GM18873 (cell line): ENCODE results near the gene SLC39A1.
A peak's percentile ranks its signal among the peaks of the same experiment; 100 is the strongest.

ENCODE experiments used
- ATAC-seq: cut with Tn5 transposase; IDR thresholded peaks from one replicate; pipeline ENCODE4 v1.9.1; 2021; ENCODE audit warnings: mild to moderate bottlenecking, moderate library complexity, moderate number of reproducible peaks; ENCODE audit not compliant: unreplicated experiment, low FRiP score

SLC39A1 gene

DNA sequence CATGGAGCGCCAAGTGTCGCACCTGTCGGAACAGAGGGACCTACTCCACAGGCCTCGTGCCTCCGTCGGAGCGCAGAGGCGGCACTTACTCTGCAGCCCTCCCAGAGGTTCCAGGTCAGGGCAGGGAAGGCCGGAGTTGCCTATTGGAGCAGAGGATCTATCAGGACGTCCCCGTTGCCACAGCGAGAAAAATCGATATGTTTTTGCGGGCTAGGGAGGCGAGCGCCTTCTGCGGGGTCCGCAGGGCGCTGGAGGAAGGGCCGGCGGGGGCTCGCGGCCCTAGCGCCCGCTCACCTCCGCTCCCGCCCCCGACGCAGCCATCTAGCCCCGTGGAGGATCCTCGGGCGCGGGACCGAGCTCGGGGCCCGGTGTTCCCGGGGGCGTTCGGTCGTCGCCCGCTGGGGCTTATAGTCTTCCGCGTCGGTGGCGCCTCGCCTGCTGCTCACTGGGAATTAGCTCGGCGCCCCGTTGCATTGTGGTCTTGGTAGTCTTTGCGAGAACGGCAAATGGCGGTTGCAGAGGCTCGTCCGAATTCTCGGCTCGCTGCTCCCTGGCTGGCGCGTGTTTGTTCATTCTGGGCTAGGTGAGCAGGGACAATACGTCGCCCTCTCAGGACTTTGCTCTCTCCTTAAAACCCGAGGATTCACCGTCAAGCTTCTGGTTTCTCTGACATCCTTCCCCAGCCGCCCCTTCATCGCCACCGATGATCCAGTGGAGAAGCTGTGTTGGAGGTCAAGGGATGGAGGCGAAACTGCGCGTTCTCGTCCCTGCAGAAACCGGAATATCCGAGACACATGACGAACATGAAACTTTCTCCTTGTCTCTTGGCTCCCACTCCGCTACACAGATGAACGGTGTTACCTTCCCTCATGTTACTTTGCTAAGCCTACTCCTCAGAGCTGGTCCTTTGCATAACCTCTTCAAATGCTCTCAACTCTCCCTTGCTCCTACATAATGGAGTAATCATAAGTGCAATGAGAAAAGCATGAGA, 14.2 kb upstream of the SLC39A1 start, which contains the start of gene JTB:
TSS of gene JTB (minus strand) at position 425 of the 991 bp plus-strand sequence. CDS start at position 3, 422 bp downstream.
- no peak for ATAC-seq

DNA sequence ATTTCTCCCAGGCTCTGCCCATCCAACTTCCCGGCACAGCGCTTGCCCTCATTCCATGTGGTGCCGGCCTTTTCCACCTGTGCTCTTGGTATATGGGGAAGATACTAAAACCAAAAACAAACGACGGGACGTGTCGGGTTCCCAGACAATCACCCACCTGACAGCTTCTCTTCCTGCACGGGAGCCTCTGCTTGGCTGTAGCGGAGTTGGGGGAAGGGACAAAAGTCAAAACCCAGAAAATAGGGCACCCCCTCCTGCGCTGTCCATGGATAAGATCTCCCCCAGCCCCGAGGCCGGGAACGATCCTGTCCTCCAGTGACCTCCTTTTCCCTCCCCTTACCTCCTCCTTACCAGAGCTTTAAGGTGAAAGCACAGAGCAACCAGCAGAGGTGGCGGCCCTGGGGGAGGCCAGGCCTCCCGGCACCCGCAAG, 13.5 kb upstream of the SLC39A1 start:
- no peak for ATAC-seq

DNA sequence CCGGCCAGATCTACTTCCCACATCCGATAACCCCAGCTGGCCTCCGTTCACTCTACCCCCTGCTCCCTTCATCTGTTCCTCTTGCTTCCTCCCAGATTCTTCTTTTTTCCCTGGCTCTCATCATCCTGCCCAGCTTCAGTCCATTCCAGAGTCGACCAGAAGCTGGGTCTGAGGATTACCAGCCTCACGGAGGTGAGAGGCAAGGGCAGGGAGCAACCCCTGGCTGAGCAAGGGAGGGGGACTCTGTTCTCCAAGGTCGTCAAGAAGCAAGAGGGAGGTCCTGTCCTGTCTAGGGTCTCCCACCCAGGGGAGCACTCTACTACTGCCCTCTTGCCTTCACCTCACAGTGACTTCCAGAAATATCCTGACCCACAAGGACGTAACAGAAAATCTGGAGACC, 10.2 kb upstream of the SLC39A1 start:
- no peak for ATAC-seq

DNA sequence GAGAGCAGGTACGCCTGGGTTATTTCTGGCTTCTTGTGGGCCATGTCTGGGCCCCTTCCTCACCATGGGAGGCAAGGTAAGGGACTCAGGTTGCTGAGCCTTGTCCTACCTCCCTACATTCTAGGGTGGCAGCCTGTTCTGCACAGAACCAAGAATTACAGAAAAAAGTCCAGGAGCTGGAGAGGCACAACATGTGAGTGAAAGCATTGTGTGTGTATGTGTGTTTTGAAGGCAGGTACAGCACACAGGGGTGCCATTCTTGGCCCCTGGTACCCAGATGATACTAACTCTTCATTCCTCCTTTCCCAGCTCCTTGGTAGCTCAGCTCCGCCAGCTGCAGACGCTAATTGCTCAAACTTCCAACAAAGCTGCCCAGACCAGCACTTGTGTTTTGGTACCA, 9.7 kb upstream of the SLC39A1 start:
- ATAC-seq = no peak

DNA sequence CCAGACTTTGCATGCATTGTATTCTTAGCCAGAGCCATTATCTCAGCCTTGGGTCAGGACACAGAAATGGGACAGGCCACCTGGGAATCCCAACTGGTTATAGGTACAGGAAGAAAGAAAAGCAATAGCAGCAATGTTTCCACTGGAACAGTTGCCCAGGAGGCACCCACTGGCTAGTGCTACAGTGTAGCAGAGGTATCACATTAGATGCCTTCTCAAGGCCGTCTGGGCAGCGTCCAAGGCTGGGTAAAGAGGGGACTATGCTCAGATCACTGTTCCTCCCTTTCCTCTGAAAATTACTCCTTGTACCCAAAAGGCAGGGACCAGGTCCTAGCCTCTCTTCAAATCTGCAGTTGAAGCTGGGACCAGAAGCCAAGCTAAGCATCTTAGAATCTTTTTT, 7.0 kb upstream of the SLC39A1 start:
- ATAC-seq = no peak

DNA sequence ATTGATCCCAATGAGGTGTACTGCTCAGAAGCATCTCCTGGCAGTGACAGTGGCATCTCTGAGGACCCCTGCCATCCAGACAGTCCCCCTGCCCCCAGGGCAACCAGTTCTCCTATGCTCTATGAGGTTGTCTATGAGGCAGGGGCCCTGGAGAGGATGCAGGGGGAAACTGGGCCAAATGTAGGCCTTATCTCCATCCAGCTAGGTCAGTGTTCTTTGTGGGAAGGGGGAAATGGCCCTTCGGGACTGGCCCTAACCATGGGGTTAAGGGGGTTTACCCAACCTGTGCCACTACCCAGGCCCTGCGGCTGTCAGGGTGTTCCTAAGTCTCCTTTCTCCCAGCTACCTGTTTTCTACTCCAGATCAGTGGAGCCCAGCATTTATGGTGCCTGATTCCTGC, 5.6 kb upstream of the SLC39A1 start:
- no peak for ATAC-seq

DNA sequence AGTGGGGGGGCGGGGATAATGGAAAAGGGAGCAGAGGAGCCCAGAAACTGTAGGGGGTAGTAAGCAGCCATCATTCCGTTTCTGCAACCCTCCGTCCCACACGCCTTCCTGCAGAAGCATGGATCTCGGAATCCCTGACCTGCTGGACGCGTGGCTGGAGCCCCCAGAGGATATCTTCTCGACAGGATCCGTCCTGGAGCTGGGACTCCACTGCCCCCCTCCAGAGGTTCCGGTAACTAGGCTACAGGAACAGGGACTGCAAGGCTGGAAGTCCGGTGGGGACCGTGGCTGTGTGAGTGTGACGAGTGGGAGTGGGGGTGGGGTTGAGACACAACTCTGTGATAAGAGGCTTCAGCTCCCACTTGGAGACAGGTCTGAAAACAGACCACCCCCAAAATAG, 5.1 kb upstream of the SLC39A1 start:
- no peak for ATAC-seq

DNA sequence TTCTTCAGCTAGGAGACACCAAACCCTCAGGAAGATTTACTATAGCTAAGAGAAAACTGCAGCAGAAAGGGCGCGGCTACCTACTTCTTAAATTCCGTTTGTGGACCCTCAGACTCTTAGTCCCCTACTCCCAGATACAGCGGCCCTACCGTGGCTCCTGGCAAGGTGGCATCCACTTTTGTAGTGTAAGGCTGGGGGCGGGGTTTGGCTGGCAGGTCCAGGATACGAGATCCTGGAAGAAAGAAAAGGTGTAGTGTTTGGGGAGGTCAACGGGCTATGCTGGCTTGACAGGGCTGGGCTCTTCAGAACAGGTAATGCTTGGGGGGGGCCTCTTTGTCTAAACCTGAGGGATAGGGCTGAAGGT, 4.6 kb upstream of the SLC39A1 start:
- ATAC-seq = no peak

DNA sequence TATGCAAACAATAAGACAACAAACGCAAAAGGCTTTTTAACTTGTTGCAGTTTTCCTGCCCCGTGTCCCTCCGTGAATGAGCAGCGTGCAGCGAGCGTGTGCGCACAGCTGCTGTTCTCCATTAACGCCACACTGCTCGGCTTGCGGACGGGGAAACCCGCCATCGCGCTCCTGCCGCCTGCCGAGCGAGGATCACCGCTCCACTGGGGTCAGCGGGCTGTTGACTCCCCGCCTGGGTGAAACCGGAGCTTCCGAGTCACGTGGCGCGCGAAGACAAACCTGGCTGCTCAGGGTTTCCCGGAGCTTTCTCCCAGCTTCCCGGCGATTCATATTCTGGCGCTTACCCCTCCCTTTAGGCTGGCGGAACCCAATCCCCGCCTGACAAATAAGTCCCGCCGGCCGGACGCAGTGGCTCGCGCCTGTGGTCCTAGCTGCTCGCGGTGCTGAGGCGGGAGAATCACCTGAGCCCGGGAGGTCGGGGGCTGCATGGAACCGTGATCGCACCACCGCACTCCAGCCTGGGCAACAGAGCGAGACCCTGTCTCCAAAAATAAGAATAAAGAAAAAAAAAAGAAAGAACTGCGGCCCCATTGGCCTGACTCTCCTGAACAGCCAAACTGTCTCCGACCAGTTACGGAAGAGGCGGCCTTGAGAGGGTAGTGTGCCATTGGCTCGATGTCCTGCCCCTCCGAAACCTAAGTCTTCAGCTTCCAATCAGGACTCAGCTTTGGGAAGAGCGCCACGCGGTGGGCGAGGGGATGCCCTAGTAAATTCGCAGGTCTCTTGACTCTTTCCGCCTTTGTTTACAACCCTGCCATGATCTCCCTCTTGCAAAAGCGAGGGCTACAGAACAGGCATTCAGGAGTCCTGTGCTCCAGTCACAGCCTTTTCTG, 4.0 kb upstream of the SLC39A1 start, which contains the start of gene CREB3L4:
TSS of gene CREB3L4 (plus strand) at position 796 of the 893 bp plus-strand sequence. CDS start 624 bp downstream, outside the sequence.
- peak; percentile 76 for ATAC-seq

DNA sequence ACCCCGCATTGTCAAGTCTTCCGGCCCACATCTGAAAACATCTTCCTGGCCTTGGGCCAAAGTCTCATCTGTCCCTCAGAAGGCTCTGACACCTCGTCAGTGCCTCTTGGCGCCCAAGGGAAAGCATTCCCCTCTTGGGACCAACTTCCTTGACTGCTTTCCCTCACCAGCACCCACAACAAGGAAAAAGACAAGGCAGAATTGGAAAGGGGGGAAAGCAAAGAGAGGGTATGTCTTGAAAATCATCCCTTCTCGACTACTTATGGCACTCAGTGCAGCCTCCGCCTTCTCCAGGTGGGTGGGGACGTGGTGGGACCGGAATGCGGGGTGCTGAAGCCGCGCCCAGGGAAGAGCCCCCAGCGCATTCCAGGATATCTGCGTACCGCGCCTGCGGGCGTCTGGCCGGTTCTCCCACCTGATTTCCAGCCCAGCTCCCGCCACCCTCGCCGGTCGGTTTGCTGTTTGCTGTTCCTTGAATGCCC, 554 bp upstream of the SLC39A1 start:
- peak; percentile 3 for ATAC-seq

DNA sequence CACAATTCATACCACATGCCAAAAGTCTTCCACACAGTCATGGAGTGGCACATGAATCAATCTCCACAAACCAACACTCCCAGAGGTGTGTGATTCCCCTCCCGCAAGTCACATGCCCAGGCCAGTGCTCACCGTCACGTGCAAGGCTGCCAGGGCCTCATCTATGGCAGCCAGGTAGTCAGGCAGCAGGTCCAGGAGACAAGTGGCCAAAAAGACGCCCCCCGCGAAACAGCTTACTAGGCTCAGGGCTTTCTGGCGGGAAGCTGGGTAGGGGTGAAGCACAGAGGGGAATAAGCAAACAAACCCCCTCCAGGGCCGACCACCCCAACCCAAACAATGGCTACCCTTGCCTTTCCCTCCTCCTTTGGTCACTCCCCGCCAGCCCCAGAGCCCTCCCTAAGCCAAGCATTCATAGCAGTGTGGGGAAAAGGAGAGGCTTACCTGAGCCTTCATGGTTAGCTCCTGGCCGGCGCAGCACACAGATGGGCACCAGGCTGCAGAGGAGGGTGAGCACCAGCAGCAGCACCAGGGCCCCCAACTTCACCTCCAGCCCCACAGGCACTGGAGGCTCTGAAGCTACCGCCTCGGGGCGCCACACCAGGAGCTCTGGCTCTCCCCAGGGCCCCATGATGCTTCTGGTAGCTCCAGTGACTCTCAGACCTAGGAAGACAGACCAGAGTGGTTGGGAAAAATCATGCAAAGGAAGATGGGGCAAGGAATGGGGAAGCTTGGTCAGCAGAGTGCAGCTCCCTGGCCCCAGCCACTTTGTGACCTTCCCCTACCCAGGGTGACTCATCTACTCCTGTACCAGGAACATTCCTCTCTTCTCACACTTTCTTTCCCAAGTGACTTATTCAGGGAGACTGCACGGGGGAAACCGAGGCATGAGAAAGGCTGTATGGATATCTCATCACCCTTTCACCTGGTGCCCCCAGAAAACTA, 978 bp downstream of the SLC39A1 start:
- ATAC-seq = no peak

DNA sequence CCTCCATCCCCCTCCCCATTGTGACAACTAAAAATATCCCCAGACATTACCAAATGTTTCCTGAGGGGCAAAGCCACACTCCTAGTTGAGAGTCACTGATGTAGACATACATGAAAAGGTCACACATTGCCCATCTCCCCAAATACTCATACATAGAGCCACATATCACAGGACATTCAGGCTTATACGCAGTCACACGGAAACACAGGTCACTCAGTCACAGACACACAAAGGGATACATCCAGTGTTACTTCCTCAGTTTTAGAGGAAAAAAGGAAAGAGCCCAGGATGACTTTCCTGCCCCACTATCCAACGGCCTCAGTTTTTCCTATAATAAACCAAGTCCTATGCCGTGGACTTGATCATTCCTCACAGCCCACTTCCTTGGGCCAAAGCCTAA, 1.9 kb downstream of the SLC39A1 start:
- no peak for ATAC-seq

DNA sequence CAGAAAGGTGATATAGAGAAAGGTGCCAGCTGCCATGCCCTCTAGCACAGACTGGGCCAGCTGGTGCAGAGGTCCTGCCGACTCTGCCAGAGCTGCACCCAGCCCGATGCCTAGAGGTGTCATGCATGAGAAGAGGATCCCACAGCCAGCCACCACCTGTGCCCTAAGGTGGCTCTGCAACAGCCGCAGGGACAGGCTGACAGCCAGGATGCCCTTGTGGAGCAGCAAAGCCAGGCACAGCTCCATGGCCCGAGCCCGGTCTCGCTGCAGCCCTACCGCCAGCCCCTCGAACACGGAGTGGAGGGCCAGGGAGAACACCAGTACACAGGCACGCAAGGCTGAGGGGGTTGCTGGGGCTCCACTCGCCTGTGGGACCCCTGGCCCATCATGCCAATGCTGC, 3.1 kb downstream of the SLC39A1 start:
- ATAC-seq = no peak

DNA sequence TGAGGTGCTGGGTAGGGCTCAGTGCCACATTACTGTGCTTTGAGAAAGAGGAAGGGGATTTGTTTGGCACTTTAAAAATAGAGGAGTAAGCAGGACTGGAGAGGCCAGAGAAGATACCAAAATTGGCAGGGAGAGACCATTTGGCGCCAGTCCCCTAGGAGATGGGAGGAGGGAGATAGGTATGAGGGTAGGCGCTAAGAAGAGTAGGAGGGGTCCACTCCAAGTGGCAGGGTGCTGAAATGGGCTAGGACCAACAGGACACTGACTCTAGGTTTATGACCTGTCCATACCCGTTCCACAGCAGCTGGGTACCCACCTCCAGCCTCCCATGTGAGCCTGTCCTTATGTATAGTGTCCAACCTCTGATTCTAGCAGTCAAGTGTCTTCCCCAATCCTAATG, 3.9 kb downstream of the SLC39A1 start:
- ATAC-seq = no peak

DNA sequence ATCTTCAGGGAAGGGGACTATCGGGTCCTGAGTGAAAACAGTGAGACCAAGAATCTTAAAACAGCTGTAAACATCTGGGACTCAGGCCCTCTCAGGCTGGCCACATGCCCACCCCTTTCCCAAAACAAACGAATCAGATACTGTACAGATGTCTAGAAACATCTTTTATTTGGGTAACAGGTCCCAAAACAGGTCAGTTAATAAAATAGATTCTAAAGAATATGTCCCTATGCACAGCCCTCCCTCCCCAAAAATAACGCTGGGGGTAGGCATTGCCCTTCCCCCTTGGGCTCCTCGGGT, 4.4 kb downstream of the SLC39A1 start:
- ATAC-seq = no peak

DNA sequence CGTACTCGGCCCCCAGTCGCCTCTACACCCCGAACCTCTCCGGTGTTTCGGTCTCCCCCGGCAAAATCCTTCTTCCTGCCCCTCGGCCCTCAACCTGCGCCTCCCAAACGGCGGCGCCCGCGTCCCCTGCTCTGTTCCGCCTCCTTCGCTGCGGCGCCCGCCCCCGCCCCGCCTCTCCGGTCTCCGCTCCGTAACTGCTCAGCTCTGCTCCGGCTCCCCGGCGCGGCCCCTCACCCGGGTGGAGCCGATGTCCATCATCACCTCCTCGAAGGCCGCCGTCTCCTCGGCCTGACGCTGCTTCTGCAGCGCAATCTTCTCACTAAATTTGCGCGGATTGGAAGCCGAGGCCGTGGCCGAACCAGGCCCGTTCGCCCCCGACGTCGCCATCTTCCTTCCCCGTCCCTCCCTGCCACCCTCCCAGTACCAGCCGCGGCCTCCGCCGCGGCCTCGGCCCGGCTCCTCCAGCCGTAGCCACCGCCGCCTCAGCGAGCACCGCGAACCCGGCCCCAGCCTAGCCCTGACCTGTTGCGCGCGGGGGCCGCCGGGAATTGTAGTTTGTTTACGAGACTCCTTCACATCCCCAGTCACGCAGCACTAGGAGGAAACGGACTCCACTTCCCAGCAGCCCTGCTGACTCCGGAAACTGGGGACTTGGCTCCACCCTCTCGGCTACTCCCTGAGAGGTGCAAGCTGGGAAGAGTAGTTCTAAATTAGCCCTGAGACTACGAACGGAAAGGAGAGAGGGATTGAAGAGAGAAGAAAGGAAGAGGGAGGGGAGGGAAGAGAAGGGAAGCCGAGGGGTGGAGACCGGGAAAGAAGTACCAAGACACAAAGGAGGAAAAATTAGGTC, 5.0 kb downstream of the SLC39A1 start, which contains the start of gene CRTC2:
TSS of gene CRTC2 (minus strand) at position 502 of the 850 bp plus-strand sequence. CDS start at position 387, 115 bp downstream.
- peak; percentile 68 for ATAC-seq

DNA sequence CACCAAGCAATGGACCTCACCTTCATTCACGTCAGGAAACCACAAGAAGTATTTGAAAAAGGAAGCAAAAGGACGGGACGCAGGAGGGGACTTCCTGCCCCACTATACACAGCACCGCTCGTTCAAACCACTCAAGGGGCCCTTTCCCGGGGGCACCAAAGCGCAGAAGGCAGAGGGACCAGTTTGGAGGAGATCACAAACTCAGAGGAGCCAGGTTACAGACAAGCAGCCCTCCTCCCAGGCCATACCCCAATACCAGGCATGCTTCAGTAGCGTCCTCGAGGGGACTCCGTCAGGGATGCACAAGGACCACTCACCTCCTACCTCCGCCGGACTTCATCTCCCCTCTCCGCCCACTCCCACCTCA, 5.6 kb downstream of the SLC39A1 start:
- no peak for ATAC-seq

DNA sequence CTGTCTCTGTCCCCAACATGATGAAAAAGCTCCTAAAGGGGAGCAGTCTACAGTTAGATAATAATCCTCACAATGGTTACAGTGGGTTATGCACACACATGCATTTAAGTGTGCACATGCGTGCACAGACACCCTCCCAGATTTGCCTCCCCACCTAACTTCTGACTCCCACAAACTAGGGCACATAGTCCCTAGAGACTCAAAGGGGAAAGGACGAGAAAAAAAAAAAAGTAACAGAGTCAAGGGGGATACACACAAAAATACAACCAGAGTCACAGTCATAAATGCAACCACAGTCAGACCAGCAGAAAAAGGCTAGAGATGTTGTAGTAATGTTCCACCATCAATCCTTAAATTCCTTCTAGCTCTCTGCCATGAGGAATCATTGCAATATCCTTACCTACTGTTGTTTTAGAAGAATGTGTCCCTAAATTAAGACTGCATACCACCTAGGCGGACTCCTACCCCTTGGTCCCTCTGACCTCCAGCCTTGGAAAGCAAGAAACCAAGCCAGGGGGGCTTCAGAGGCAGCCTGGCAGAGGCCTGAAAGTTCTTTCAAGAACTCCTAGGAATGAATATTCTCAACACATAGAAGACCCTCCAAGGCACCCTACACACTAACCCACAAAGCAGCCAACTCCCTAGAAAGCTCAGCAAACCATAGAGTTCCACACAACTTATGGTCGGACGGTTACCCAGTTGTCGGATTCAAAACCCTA, 6.2 kb downstream of the SLC39A1 start:
- no peak for ATAC-seq
